NT2/D1 (cell line): ENCODE data around the gene CTNNAL1.
"Not testable (repeated sequence)": the region's sequence is repeated elsewhere in the genome, so short reads cannot be mapped to it uniquely, and the experiment has no call there.

Source experiments
- DNase-seq: peaks from one replicate; pipeline ENCODE4 v3.0.0-alpha.2; 2011; ENCODE audit warnings: low read depth, low spot score
- H3K27me3 ChIP-seq: 2 replicates; pipeline ENCODE4 v1.6.0; 2011; ENCODE audit warnings: mild to moderate bottlenecking; ENCODE audit not compliant: insufficient read length, insufficient read depth
- H3K36me3 ChIP-seq: 2 replicates; pipeline ENCODE4 v1.6.1; 2011; ENCODE audit warnings: mild to moderate bottlenecking, low read length, mixed read lengths; ENCODE audit not compliant: insufficient read depth, insufficient read length
- H3K4me1 ChIP-seq: 2 replicates; pipeline ENCODE4 v1.5.1; 2011; ENCODE audit not compliant: insufficient read depth, insufficient read length
- H3K4me3 ChIP-seq: 2 replicates; pipeline ENCODE4 v1.5.1; 2011; ENCODE audit warnings: low read depth; ENCODE audit not compliant: insufficient read length
- H3K9ac ChIP-seq: 2 replicates; pipeline ENCODE4 v1.6.0; 2011; ENCODE audit warnings: low read depth; ENCODE audit not compliant: insufficient read length
- H3K9me3 ChIP-seq: 2 replicates; pipeline ENCODE4 v1.5.1; 2011; ENCODE audit warnings: mild to moderate bottlenecking, low read length; ENCODE audit not compliant: insufficient read depth
- SUZ12 ChIP-seq: IDR thresholded peaks from 2 replicates; pipeline ENCODE4 v1.6.1; 2011; ENCODE audit not compliant: insufficient read length, insufficient read depth; ENCODE audit errors: extremely low read depth
- YY1 ChIP-seq: IDR thresholded peaks from 2 replicates; pipeline ENCODE4 v1.6.1; 2011; ENCODE audit not compliant: insufficient read length, insufficient read depth
- ZNF274 ChIP-seq: IDR thresholded peaks from 2 replicates; pipeline ENCODE4 v1.6.1; 2011; ENCODE audit warnings: mild to moderate bottlenecking, low read depth, low read length

CTNNAL1 gene

DNA sequence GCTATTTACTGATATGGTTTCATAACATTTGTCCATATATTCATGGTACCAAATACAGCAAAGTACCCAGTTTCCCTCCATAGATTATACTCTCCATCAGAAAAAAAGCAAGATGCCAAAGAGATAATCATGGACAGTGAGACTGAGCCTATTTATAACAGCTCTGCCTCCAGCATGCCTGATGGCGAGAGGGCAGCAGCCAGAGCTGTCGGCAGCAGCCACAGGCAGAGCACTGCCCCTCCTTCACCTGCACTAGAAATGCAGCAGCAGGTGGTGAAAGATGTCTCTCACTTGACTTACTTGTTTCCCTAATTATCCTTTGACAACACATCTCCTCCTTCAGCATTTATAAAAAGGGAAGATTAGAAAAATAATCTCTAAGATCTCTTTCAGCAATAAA lies 32.4 kb downstream of the CTNNAL1 start:
- Histone ChIP-seq H3K36me3 (peaks cover 85% of the 10 kb centered on the region), H3K4me3 (no peak overlapping the region), H3K9me3 (no peaks in the 10 kb centered on the region), H3K4me1 (no peaks in the 10 kb centered on the region), H3K27me3 (no peaks in the 10 kb centered on the region), H3K9ac (no peak overlapping the region)
- DNase-seq: no peak
- TF ChIP-seq SUZ12 (no peak), YY1 (no peak), ZNF274 (no peak)

DNA sequence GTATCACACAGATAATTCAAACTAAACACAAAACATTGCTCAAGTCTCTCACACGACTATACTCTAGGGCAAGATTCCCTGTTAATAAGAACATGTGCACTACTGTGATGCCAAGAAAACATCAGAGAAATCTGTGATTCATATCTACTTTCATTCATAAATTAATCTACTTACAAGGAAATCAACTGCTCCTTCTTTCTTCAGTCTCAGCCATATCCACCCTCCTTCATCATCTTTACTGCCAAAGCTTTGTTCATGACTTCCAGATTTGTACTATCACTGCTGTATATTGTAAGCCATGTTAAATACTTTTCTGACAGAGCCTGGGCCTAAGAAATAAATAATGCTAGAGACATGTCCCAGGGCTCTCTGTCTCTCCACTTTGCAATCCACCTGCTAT lies 35.1 kb downstream of the CTNNAL1 start:
- H3K36me3 ChIP-seq: peaks cover 77% of the 10 kb centered on the region
- no peaks in the 10 kb centered on the region for H3K9me3 ChIP-seq
- TF ChIP-seq SUZ12: no peak
- TF ChIP-seq YY1: no peak
- DNase-seq: no peak
- no peaks in the 10 kb centered on the region for H3K27me3 ChIP-seq
- H3K4me3 ChIP-seq: no peak overlapping the region
- no peak overlapping the region for H3K9ac ChIP-seq
- no peaks in the 10 kb centered on the region for H3K4me1 ChIP-seq

- no peak for DNase-seq
- no peak for TF ChIP-seq SUZ12
- TF ChIP-seq ZNF274: no peak
- TF ChIP-seq YY1: no peak
- Histone ChIP-seq H3K36me3 (peaks cover 77% of the 10 kb centered on the region), H3K4me1 (no peaks in the 10 kb centered on the region), H3K27me3 (no peaks in the 10 kb centered on the region), H3K9me3 (no peaks in the 10 kb centered on the region), H3K4me3 (no peak overlapping the region), H3K9ac (no peak overlapping the region)
Observed at GRCh38 chr9:108973895-108974294, 39.4 kb downstream of the CTNNAL1 start.

- Histone ChIP-seq H3K36me3 (peaks cover 77% of the 10 kb centered on the region), H3K4me3 (no peak overlapping the region), H3K4me1 (no peaks in the 10 kb centered on the region), H3K27me3 (no peaks in the 10 kb centered on the region), H3K9ac (no peak overlapping the region), H3K9me3 (no peaks in the 10 kb centered on the region)
- DNase-seq: no peak
- TF ChIP-seq ZNF274 (no peak), SUZ12 (no peak), YY1 (no peak)
Observed at GRCh38 chr9:108972626-108973209, 40.6 kb downstream of the CTNNAL1 start.

DNA sequence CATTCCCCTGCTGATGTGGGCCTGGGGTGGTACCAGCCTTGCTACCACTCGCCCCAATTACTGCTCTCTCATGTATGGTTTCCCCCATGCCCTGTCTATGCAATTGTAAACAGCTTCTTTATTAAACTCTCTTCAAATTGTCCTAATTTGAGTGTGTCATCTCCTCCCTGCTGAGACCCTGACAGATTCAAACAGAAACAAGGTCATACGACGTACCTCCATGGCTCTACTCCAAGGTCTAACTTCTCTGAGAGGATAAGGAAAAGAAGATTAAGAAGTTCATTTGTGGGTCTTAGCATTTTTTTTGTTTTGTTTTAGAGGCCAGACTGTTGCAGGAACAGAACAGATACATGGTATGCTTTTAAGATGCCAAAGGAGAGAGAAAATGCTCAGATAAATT lies 41.1 kb downstream of the CTNNAL1 start:
- no peak overlapping the region for H3K9ac ChIP-seq
- H3K27me3 ChIP-seq: no peaks in the 10 kb centered on the region
- TF ChIP-seq YY1 (no peak), SUZ12 (no peak), ZNF274 (no peak)
- peaks cover 77% of the 10 kb centered on the region for H3K36me3 ChIP-seq
- DNase-seq: no peak
- H3K4me3 ChIP-seq: no peak overlapping the region
- no peaks in the 10 kb centered on the region for H3K9me3 ChIP-seq
- H3K4me1 ChIP-seq: no peaks in the 10 kb centered on the region

- not testable (repeated sequence) for H3K9me3 ChIP-seq, DNase-seq, H3K27me3 ChIP-seq, H3K9ac ChIP-seq, H3K4me3 ChIP-seq, H3K4me1 ChIP-seq
- H3K36me3 ChIP-seq: peaks cover 81% of the 10 kb centered on the region
Observed at GRCh38 chr9:108971392-108971791, 41.9 kb downstream of the CTNNAL1 start.

DNA sequence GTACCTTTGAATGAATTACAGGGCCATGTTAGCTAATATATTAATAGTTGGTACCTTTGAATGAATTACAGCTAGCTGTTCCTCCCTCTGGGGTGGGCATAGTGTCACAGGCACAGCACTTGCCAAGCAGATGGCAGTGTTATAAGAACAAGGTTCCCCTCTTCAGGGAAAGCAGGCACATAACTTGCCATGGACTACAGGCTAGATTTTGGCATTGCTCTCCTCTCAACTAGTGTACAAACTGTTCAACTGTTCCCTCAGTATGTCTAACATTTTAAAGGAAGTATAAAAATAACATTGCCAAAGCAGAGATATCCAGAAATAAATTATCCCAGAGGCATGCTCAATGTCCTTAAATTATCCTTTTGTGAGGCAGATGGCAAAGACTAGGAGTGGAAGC lies 45.4 kb downstream of the CTNNAL1 start:
- DNase-seq: no peak
- TF ChIP-seq SUZ12 (no peak), ZNF274 (no peak), YY1 (no peak)
- peaks cover 84% of the 10 kb centered on the region for H3K36me3 ChIP-seq
- H3K9ac ChIP-seq: no peak overlapping the region
- H3K27me3 ChIP-seq: no peaks in the 10 kb centered on the region
- H3K4me3 ChIP-seq: no peak overlapping the region
- no peaks in the 10 kb centered on the region for H3K9me3 ChIP-seq
- no peaks in the 10 kb centered on the region for H3K4me1 ChIP-seq
